GM12873 (cell line): ENCODE data around the gene MCTP2.

Experiments used
- TF ChIP-seq, protein P1 (sequence below): IDR thresholded peaks from 2 replicates; pipeline ENCODE4 v1.5.1; 2012; ENCODE audit warnings: low read depth, mild to moderate bottlenecking, moderate library complexity, low read length, control low read depth; ENCODE audit not compliant: insufficient read depth; ENCODE audit errors: missing control alignments

Gene MCTP2

DNA sequence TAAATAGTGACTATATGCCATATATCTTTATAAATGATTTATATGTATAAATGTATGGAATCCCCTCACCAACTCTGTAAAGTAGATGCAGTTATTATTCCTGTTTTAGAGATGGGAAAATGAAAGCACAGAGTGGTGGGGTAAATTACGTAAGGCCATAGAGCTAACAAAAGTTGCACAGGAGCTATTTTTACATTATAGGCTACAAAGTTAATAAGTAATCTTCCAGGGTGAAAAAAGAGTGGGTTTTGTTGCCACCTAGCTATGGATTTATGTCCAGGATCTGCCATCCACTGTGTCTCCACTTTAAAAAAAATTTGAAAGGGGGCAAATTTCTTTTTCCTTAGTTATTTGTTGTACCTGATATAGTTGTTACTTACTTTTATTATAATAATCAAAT, 235.7 kb downstream of the MCTP2 start:
- TF ChIP-seq, protein P1, sequence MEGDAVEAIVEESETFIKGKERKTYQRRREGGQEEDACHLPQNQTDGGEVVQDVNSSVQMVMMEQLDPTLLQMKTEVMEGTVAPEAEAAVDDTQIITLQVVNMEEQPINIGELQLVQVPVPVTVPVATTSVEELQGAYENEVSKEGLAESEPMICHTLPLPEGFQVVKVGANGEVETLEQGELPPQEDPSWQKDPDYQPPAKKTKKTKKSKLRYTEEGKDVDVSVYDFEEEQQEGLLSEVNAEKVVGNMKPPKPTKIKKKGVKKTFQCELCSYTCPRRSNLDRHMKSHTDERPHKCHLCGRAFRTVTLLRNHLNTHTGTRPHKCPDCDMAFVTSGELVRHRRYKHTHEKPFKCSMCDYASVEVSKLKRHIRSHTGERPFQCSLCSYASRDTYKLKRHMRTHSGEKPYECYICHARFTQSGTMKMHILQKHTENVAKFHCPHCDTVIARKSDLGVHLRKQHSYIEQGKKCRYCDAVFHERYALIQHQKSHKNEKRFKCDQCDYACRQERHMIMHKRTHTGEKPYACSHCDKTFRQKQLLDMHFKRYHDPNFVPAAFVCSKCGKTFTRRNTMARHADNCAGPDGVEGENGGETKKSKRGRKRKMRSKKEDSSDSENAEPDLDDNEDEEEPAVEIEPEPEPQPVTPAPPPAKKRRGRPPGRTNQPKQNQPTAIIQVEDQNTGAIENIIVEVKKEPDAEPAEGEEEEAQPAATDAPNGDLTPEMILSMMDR = no peak

DNA sequence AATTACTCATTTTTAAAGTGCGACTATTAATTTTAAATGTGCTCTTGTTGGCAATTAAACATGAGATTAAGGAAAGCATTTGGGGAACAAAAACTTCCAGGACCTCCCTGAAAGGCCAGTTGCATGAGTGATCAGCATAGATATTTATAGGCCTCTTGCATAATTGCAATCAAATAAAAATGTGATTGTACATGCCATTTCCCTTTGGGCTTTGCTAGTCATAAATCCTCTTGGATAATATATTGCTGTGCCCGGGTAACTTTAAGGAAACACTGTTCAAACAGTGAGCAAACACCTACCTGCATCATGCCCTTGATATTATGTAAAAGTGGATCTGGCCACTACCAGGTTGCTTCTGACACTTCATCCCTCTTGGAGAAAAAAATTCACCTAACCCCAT, 239.1 kb downstream of the MCTP2 start:
- TF ChIP-seq, protein P1 = no peak

DNA sequence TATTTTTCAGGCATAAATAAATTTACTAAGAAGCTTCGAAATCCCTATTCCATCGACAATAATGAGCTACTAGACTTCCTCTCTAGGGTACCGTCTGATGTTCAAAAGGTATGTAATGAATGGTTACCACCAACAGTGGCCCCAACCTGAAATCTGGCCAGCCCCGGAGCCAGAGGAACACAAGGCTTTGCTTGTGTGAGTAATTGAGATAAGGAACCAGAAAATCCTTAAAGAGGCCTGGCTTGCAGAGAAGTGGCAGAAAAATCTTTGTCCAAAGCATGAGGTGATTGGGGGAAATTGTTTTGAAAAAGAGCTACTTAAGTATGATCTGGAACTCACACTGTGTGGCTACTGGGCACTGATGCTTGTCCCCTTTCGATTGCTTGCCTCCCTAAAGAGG, 245.3 kb downstream of the MCTP2 start:
- TF ChIP-seq, protein P1 = no peak

DNA sequence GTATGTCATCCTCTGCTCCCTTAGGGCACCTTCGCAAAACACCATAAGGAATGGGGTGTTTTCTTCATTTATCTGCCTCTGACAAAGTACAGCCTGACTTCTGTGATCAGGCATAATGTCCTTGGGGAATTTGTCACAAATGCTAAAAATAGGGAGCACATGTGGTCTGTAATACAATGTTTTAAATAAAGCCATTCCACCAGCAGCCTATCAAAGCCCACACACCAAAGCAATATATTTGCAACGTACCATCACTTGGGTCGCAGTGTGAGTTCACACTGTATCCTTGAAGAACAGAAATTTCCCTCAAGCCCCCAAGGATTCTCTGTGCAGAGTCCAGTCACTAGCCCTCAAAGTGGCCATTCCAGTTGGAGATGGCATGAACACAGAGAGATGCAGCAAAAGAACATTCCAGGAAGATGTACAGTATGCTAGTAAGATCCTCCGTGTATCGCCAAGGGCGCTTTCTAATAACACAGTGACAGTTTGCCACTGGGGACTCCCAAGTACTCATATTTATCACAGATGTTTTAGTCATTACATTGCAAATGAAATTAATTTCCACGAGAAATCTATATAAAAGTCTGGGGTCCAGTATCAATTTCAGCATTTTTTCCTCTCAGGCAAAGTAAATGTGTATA, 246.7 kb downstream of the MCTP2 start:
- TF ChIP-seq, protein P1 = no peak

DNA sequence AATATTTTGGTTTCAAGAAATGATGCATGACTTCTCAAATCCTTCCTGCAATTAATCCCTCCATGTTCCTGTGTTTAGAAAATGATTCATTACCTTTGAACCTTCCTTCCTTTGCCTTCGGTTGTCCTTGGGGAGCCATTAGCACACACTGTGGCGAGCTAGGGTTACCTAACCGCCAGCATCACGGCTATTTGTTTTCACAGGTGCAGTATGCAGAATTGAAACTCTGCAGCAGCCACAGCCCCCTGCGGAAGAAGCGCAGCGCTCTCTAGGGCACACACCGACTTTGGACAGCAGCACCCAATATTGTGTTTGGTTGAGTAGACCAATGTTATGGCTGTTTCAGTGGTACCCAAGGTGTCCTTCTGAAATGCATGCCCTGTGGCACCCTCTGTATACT, 247.4 kb downstream of the MCTP2 start:
- TF ChIP-seq, protein P1 = no peak

DNA sequence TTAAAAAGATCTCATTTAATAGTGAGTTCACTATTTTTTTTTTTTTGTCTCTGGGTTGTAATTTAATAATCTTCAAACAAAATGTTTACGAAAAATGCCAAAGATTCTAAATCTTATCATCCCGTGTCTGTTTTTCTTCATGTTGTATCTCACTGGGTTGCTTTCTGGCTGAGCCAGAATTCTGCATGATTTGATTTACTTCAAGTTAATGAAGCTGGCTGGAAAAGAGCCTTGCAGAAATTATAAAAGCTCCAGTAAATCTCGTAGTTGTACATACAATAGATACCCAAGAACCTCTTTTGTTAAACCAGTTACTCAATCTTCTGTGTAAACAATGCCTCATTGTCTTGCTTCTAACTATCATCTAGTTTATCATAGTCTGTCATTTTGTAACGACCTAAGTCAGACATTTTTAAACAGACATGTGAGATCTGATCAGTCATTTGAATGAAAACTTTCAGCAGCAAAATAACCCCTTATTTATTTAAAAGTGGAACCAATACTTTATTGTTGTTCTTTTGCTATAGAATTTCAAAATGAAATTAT, 249.0 kb downstream of the MCTP2 start:
- TF ChIP-seq, protein P1 = no peak

DNA sequence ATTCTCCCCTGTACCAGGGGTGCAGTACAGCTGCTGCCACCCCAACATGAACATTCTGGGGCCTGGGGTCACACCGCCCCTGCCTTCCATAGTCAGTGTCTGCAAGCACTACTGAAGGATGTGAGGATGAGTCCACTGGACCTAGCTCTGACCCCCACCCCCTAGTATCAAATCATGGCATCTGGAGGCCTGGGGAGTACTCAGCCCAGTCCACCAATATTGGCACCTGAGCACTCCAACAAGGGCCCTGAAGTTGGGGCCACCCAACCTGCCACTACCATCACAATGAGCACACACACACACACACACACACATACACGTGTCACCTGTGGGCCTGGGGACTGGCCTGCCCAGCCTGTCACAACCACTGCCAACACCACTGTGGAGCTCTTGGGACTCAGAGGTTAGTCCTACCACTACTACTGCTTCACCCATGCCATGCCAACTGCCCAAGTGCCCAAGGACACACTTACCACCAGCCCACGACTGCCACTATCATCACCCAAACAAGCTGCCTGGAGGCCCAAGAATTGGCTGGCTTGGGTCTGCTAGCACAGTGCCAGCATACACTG, 253.9 kb downstream of the MCTP2 start:
- TF ChIP-seq, protein P1 = no peak
